Stimulated activated CD8-positive, alpha-beta memory T cell treated with anti-CD3 and anti-CD28 coated beads, Interleukin-7, amount 100 ng/mL, for 4 hours (primary cell): Measurements from ENCODE around the gene LPP.

Experiments
- DNase-seq, 2 donors: peaks; one replicate each; pipeline ENCODE4 v3.0.0-alpha.2; 2020; ENCODE audit warnings: low read depth in 2 of 2

Gene LPP

DNA sequence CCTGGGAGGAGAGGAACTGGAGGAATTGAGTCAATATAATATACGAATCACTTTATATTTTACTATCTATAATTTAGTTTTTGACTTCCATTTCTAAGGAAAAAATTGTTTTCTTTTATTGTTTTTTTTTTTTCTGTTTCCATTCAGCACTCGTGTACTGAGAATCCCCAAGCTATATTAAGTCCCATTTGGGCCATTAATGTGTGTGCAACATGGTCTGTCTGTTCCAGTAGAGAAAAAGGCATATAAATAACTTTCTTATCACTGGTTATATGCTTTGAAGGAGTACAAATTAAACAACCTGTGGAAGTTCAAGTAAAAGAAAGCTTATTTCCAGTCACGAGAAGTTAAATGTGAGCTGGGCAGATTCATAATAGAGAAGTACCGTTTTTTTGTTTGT, 518.9 kb downstream of the LPP start:
- no peak for DNase-seq

DNA sequence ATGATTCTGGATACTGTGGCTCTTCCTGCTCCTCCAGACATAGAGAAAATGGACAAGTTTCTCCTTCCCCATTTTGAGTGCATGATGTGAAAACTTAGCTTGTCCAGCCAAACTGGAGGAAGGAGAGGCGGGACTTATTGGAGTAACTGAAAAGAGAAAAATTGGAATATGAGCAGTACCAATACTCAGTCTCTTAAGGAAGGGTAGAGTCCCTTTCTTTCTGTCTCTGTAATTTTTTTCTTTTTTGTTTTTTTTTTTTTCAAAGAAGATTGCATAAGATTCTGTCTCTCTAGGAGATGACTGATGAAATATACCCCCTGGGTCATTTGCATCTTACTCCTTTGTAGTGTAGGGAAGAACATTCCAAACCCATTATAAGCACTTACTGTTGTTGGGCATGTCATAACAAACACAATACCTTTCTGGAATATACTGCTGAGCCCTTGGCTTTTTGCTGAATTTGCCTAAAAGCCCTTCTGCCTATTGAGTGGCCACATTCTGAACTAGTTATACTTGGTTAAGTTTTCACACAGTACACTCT, 519.8 kb downstream of the LPP start:
- no peak for DNase-seq

DNA sequence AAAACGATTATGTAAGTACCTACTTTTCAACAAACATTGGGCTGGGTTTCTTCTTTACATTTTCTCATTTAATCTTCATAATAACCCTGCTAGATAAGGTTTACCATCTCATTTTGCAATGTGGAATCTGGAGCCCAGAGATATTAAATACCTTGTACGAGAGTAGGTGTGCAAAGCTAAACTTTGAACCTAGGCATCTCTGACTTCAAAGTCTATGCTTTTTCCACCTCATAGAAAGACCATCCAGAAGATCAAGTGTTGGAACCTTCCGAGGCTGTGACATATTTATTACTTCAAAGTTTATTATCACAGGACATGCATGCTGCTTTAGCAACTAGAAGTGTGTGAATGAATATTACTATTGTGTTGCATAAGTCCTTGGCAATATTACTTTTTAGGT, 520.6 kb downstream of the LPP start:
- no peak for DNase-seq

DNA sequence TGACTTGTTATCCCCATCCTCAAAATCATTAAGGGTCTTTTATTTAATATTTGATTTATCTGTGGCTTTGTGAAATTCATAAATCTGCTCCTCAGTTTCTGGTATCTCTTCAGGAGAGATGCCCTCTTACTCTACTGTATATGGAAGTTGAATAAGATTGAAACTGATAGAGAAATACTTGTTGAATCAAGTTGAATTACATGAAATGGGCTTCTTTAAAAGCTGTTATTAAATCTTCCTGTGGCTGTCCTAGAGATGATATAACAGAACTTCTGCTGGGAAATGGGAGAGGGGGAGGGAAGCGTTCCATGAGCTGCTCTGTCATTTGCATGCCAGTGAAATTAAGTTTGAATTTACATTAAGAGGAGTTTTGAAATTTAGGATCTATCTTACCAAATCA, 523.4 kb downstream of the LPP start:
- no peak for DNase-seq

DNA sequence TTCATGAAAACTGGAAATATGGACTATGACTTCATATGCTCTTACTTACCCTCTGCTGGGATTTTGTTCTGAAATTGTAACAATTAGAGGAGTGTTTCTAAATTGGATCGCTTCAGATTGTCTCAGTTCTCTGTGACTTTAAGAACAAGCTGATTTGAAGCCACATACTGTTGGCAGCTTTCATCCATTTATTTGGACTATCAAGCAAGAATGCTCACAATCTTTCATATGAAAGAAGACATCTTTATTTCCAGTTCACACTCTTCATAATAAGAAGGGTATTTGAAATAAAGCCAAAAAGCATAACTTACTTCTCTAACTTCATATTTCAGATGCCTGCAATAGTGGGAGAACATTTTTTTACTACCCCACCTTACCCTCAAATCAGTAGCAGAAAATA, 526.2 kb downstream of the LPP start:
- DNase-seq, result no peak

DNA sequence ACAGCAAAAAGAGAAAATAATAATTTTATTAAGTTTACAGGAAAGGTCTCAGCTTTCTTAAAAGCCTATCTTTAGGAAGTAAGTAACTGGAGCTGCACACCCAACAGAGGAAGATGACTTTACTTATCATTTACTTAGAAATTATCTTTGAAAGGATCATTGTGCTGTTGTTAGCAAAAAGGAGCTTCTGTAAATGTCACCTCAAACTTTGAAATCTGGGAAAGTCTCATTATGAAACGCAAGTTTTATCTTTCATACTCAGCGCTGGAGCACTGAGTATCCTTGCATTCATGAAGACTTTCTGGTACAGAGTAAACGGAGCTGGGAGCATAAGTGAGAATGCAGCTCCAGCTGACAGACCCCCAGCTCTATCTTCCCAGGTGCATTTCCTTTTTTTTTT, 526.6 kb downstream of the LPP start:
- no peak for DNase-seq

DNA sequence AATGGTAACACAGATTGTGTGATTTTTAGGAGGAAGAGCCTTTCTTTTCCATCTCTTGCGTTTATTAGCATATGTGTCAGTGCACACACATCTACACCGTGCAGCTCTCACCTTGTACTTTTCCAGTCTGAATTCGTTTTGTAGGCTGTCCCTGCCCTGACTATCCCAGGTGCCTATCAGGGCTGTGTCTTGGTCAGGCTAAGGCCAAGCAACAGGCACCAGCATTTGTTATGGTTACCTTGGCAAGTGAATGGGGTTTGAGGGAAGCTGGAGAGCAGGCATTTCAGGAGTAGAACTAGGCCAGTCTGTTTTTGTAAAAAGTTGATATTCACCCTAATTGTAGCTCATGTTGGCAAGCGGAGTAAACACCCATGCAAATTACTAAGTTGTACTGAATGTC, 528.4 kb downstream of the LPP start:
- DNase-seq, result no peak

DNA sequence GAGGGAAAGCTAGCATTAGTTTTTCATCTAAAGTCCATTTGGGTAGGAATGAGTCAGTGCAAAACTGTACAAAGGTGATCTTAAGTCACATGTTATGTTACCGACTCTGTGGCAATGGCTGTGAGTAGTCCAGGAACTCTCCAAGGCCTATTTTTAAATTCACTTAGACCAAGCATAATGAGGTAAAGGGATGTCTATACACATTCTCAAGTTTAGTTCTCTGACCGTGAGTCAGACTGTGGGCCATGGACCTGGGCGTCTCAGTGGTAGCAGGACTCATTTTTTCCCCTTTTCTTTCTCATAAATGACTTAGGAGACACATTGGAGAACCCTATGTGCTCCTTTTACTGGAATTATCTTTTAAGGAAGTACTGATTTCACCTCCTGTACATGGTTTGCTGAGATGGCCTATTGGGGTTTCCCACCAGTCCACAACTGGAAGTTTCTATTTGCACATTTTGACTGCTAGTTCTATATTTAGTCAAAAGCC, 529.1 kb downstream of the LPP start:
- no peak for DNase-seq

DNA sequence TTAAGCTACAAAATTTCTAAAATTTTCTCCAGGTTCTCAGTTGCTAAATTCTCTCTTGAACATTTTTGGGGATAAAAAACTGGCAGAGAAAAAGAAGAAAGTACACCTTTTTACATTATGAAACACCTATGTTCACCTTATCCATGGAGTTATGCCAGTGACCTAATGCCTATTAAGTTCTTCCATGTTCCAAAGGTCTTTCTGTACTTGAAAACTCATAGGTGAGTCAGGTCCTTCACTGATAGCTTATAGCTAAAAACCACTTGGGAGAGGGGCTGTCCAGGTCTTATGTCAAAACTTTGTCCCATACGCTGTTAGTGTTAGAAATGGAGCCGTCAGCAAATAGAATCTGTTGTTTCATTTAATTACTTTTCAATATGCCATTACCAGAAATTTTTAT, 530.3 kb downstream of the LPP start:
- no peak for DNase-seq

DNA sequence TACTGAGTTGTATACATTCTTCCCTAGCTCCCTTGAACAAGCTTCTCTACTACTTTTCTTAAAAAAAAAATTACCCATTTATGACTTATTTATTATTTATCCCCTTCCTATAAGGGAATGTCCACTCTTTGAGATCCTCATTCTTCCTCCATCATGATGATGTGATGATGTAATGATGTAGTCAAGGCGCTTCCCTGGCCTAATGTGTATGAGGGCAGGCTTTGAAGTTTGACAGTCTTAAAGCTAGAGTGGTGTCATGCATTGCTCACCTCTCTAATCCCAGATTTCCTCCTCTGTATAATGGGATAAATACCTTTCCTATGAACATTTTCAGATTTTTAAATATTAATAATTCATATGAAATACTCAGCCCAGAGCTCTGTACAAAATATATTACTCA, 531.8 kb downstream of the LPP start:
- DNase-seq, result no peak

DNA sequence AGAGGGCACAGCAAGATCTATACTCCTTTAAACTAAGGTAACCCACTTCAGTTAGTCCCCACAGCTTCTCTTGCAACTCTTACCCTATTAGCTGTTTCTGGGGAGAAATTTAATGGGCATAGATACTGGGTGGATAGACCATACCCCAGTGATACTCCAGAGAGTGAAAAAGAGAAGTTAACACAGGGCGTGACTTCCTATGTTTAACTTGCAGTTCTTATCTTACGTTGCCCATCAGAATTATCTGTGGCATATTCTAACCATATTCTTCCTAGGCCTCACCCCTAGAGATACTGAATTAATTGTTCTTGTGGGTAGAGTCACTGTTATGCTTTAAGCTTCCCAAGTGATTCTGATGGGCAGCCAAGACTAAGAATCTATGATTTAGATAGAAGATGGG, 532.4 kb downstream of the LPP start:
- DNase-seq, result no peak

DNA sequence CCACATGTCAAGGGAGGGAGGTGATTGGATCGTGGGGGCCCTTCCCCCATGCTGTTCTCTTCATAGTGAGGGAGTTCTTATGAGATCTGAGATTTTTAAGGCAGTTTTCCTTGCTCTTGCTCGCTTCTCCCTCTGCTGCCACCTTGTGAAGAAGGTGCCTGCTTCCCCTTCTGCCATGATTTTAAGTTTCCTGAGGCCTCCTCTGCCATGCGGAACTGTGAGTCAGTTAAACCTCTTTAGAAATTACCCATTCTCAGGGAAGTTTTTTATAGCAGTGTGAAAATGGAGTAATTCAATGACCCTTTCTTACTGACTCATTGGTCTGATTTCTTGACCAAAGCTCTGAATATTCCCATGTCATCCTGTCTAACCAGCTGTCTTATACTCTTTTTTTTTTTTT, 533.4 kb downstream of the LPP start:
- no peak for DNase-seq

DNA sequence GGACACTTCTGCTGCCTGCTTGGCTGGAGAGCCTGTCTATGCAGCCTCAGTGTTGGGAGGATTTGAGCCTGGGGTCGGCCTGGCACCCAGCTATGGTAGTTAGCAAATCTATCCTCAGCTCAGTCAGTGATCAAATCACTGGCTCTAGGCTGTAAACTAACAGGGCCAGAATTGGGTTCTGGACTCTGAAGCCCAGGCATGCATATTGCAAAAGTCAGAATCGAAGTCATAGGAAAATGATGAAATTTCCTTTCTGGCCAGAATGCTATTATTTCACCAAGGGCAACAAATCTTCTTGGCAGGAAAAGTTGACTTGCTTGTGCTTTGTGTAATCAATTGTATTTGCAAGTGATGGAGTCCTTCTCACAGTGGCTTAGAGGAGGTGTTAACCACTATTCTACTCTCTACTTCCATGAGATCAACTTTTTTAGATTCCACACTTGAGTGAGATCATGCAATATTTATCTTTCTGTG, 535.2 kb downstream of the LPP start:
- DNase-seq, result no peak

DNA sequence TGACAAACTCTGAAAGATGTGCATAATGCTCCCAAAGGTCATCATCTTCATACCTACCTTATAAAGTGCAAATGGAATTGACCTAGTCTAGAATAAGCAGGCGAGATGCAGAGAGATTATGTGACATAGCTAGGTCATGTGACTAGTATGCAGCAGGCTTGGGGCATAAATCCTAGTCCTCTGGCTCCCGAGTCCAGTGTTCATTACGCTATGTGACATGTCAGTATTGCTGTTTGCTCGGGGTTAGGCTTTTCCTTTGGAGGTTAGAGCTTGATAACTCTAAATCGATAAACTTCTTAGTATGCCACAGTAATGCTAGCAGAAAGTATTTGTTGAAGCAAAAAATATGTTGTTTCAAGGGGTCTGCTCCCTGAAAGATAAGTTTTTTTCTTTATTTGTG, 536.1 kb downstream of the LPP start:
- DNase-seq, result no peak

DNA sequence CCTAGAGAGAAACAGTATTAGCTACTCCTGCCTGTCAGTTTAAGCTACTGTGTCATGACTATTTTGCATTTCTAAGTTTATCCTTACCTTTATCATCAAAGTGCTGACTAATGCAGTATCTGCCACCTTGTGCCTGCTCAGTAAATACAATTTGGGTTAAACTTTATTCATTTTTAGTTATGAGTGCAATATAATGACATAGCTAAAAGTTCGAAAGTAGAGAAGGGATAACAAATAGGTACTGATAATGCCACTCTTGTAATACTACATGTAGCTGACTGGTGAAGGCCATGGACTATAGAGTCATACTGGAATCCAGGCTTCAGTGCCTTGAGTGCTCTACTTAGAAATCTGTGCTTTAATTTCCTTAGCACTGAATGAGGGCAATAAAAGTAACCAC, 537.0 kb downstream of the LPP start:
- DNase-seq, result no peak

DNA sequence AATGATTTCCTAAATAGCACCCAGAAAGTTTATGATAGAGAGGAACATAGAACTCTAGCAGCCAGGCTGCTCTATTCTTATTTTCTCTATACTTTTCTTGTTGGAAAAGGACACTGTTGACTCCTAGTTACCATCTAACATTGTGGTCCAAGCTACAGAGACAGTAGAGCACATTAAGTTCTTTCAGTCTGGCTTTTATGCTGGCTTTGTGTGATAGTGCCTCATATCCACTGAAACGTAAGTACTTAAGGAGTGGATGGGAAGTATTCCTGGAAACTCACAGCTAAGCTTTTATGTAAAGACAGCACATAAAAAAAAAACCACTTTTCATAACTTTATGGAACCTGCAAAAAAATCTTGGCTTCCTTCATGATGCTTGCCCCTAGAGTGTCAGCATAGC, 537.7 kb downstream of the LPP start:
- no peak for DNase-seq

DNA sequence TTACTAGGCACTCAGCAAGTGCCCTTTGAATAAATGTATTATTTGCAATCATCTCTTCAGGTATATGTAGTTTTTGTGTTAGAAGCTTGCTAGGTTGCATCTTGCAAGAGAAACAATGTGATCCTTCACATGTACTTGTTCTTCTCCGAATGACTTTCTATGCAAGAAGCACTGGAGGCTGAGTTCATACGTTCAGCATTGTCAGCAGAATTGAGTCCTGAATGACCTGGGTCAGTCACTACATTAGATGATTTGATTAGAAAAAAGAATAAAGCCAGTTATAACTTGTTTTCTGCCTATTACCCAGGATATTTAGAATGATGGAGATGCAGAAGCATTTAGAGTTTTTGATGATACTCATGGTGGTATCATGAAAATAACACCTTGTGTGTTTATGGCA, 538.7 kb downstream of the LPP start:
- DNase-seq, result no peak

DNA sequence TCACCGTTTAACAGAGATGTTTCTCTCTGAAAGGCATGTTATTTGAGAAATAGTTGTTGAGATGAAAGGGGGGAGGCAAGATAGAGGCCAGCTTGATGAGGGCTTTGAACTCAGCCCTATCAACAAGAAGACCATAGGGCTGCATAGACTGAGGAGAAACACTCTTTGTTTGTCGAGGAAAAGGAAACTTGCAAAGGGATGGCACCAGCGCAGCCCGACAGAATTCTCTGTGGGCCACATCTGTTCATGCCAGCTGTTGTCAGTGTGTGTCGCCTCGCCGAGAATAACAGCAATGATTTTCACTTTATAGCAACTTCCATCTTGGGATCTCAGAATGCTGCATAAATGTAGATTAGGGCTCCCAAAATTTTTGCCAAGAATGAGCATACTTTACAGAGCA, 539.5 kb downstream of the LPP start:
- no peak for DNase-seq

DNA sequence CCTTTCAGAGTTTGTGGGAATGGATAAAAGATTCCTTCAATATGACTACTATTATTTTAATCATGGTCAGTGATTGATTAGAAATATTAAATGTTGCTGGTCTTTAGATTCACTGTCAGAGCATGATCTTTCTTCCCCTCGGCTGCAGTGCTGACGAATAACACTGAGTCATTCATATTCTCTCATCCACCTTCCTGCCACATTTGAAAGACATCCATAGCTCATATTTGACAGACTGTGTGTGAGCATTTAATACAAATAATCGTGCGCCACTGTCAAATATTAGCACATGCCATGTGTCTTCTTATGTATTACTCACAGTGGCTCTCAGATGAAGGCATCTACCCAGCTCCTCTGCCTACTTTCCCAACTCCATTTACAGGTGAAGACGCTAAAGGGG, 541.3 kb downstream of the LPP start:
- DNase-seq, result no peak

DNA sequence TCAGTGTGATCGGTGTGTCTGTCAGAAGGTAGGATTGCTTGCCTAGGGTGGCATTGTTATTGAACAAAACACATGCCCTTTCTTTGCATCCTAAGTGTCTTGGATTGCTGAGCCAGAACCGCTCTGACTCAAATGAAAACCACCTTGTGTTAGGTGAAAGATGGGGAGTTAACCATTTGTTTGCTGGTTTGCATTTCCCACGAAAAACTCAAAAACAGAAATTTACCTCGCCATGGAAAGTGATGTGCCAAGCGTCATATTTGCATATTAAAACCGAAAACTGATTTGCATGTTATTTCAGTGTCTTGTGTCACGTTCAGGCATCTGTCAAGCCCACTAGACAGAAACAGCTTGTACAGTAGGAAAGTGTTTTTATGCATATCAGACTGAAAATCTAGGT, 543.2 kb downstream of the LPP start:
- no peak for DNase-seq

DNA sequence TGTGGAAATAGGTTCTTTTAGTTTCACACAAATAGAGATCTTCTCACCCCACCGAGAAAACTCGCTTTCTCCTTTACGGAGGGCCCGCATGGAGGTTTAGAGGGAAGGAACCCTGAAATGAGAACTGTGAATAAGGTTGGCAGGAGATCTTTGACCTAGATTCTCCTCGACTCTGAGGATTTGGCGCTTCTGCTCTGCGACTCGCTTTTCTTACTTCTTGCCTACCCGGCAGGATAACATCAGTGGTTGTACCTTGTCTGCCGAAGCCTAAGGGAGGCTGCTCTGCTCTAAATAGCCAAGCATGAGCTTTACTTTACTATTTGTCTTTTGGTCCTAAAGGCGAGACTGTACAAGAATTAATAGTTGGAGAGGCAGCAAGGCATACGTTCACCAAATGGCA, 544.5 kb downstream of the LPP start:
- no peak for DNase-seq

DNA sequence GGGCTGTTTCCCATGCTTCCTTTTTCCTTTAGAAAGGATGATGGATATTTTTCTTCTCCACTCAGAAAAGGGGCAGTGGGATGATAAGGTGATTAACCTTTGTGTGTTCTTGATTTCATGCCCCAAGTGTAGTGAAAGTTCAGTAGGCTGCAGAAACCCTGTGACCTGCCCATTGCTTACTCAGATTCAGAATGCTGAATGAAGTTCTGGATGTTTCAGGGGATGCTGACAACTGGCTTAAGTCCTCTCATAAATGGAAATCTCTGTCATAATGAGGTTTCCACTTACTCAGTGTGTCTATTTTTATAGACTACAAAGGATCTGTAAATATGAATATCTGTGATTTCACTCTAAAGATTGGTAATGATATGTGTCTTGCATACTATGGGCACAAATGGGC, 546.5 kb downstream of the LPP start:
- no peak for DNase-seq

DNA sequence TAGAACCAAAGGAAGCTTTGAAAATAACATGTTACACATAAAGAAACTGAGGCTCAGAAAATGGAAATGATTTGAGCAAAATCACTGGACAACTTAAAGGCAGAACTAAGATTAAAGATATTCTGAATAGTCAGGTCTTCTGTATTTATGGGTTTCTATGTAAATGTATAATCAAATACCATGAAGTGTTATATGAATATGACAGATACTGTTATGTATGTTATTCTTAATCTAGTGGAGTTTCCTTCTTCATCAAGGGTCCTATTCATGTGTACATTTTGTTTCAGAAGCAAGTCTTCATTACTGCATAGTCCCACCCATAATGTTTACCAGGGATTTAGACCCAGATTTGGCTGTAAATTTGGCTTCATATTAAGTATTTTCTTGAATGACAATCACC, 547.0 kb downstream of the LPP start:
- no peak for DNase-seq

DNA sequence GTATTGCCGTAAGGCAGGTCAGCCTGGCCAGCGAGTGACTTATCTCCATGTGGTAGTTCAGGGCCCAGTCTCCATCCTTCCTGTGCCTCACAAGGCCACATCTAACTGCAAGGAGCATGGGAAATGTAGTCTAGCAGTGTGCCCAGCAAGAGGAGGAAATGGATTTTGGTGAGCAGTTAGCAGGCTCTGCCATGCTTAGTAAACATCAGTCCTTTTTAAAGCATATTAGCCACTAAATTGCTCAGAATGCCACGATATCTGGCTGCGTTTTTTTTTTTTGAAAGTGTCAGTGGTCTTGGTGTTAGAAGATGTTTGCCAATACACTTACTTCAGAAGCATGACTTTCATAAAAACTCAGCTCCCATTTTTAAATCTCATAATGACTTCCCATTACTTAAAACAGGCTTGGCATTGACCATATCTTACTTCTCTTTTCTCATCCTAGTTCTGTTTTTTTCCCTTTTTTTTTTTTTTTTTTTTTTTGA, 547.6 kb downstream of the LPP start:
- no peak for DNase-seq
